ENCODE results near the gene TRPM7.

Gene TRPM7

GRCh38 chr15:50558012-50558411 is 128.6 kb downstream of the TRPM7 start:
- no peak for TF ChIP-seq CTCF (IDR thresholded peaks at IDR 0.05; ENCODE audit: extremely low read depth, missing control alignments)
- peak; percentile 30 for DNase-seq (ENCODE audit: low spot score)

GRCh38 chr15:50556642-50557371 is 129.8 kb downstream of the TRPM7 start:
- no peak for DNase-seq (ENCODE audit: low spot score)
- no peak for TF ChIP-seq CTCF (IDR thresholded peaks at IDR 0.05; ENCODE audit: extremely low read depth, missing control alignments)

GRCh38 chr15:50552238-50552637 is 134.4 kb downstream of the TRPM7 start:
- no peak for TF ChIP-seq CTCF (IDR thresholded peaks at IDR 0.05; ENCODE audit: extremely low read depth, missing control alignments)
- peak; percentile 48 for DNase-seq (ENCODE audit: low spot score)

- no peak for TF ChIP-seq CTCF (IDR thresholded peaks at IDR 0.05; ENCODE audit: extremely low read depth, missing control alignments)
- no peak for DNase-seq (ENCODE audit: low spot score)
Measured at GRCh38 chr15:50549326-50549725, 137.3 kb downstream of the TRPM7 start.

GRCh38 chr15:50546566-50546965 is 140.0 kb downstream of the TRPM7 start, which contains the start of gene USP50:
Gene USP50, minus strand, starts transcription at chr15:50546666. Its CDS starts 141 bp downstream, at chr15:50546525.
- no peak for TF ChIP-seq CTCF (IDR thresholded peaks at IDR 0.05; ENCODE audit: extremely low read depth, missing control alignments)
- no peak for DNase-seq (ENCODE audit: low spot score)

- no peak for TF ChIP-seq CTCF (IDR thresholded peaks at IDR 0.05; ENCODE audit: extremely low read depth, missing control alignments)
- DNase-seq (ENCODE audit: low spot score), result no peak
Measured at GRCh38 chr15:50544368-50544767, 142.2 kb downstream of the TRPM7 start.

- DNase-seq (ENCODE audit: low spot score), result no peak
Measured at GRCh38 chr15:50543556-50543955, 143.0 kb downstream of the TRPM7 start.

More at GRCh38 chr15:50543556-50543955, 143.0 kb downstream of the TRPM7 start:
- TF ChIP-seq CTCF (IDR thresholded peaks at IDR 0.05; ENCODE audit: extremely low read depth, missing control alignments), result no peak

All from GM20000 (cell line).